Measurements from ENCODE around the gene ZBP1. TPM values are rescaled to one million over a fixed set of nuclear protein-coding genes. Genes with fewer than 3 reads are reported as not detected.

Gene ZBP1, protein sequence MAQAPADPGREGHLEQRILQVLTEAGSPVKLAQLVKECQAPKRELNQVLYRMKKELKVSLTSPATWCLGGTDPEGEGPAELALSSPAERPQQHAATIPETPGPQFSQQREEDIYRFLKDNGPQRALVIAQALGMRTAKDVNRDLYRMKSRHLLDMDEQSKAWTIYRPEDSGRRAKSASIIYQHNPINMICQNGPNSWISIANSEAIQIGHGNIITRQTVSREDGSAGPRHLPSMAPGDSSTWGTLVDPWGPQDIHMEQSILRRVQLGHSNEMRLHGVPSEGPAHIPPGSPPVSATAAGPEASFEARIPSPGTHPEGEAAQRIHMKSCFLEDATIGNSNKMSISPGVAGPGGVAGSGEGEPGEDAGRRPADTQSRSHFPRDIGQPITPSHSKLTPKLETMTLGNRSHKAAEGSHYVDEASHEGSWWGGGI
- total RNA-seq (ENCODE audit: low replicate concordance) = not detected in 2 replicates
- long read RNA-seq = 0 reads

DNA sequence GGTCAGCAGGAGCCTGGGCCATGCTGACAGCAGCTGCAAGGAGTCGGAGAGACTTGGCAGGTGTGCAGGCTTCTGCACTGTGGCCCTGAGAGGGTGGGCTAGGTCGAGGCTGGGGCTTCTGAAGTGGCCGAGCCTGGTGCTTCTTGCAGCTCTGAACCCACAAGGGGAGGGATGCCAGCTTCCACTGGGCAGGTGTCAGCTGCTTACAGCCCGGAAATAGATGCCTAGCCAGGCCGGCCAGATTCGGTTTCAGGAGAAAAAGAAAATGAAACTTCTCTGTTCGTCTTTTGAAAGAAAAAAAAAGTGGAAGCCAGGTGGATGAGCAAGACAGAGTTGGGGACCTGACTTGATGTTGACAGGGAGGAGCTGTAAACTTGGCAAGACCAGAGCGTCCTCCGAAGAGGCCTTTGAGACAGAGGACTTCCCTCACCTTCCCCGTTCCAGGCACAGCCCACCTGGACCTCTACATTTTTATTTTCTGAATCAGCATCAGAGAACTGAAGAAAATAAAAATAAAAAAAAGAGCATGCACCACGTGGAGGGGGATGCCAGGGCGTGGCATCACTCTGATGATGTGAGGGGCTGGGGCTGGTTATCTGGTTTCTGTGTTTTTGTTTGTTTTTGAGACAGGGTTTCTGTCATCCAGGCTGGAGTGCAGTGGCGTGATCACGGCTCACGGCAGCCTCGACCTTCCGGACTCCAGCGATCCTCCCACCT lies at the start of gene ZBP1:
ZBP1 (minus strand) TSS at position 153 of the 717 bp plus-strand sequence; CDS start at position 22, 131 bp downstream.
- peaks cover 6% of the 10 kb centered on the region for H3K9me3 Mint-ChIP-seq
- TF ChIP-seq, protein P1, sequence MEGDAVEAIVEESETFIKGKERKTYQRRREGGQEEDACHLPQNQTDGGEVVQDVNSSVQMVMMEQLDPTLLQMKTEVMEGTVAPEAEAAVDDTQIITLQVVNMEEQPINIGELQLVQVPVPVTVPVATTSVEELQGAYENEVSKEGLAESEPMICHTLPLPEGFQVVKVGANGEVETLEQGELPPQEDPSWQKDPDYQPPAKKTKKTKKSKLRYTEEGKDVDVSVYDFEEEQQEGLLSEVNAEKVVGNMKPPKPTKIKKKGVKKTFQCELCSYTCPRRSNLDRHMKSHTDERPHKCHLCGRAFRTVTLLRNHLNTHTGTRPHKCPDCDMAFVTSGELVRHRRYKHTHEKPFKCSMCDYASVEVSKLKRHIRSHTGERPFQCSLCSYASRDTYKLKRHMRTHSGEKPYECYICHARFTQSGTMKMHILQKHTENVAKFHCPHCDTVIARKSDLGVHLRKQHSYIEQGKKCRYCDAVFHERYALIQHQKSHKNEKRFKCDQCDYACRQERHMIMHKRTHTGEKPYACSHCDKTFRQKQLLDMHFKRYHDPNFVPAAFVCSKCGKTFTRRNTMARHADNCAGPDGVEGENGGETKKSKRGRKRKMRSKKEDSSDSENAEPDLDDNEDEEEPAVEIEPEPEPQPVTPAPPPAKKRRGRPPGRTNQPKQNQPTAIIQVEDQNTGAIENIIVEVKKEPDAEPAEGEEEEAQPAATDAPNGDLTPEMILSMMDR (conservative IDR thresholded peaks at IDR 0.05) = no peak
- no peak within 1 kb of the TSS for H3K27ac Mint-ChIP-seq
- DNase-seq (ENCODE audit: extremely low spot score, unreplicated experiment) = peak; percentile 52
- H3K36me3 Mint-ChIP-seq = no peaks in the 10 kb centered on the region
- H3K4me1 Mint-ChIP-seq (ENCODE audit: unreplicated experiment) = peaks cover 13% of the 10 kb centered on the region
- peaks cover 14% of the 10 kb centered on the region for H3K27me3 Mint-ChIP-seq
- no peak within 1 kb of the TSS for H3K4me3 Mint-ChIP-seq

DNA sequence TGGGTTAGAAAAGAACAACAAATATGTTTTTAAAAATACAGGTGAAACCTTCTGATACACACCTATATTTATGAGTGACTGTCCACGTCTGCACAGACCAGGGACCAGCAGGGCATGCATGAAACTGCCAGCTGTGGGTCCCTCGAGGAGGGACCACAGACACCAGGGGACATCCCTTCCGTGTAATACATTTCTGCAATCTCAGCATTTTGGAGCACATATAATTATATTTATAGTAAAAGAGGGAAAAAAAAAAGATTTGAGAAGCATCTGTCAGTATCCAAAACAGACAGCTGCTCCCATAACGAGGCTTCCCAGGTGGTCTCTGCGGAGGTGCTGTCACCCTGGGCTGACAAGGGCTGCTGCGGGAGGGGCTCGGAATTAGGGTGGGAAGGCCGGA lies 49.4 kb upstream of the ZBP1 start:
- no peaks in the 10 kb centered on the region for H3K9me3 Mint-ChIP-seq
- no peaks in the 10 kb centered on the region for H3K36me3 Mint-ChIP-seq
- H3K4me3 Mint-ChIP-seq = no peak overlapping the region
- H3K4me1 Mint-ChIP-seq (ENCODE audit: unreplicated experiment) = peaks cover 11% of the 10 kb centered on the region
- TF ChIP-seq, protein P1 (conservative IDR thresholded peaks at IDR 0.05) = no peak
- DNase-seq (ENCODE audit: extremely low spot score, unreplicated experiment) = no peak
- no peak overlapping the region for H3K27ac Mint-ChIP-seq
- H3K27me3 Mint-ChIP-seq = no peaks in the 10 kb centered on the region

DNA sequence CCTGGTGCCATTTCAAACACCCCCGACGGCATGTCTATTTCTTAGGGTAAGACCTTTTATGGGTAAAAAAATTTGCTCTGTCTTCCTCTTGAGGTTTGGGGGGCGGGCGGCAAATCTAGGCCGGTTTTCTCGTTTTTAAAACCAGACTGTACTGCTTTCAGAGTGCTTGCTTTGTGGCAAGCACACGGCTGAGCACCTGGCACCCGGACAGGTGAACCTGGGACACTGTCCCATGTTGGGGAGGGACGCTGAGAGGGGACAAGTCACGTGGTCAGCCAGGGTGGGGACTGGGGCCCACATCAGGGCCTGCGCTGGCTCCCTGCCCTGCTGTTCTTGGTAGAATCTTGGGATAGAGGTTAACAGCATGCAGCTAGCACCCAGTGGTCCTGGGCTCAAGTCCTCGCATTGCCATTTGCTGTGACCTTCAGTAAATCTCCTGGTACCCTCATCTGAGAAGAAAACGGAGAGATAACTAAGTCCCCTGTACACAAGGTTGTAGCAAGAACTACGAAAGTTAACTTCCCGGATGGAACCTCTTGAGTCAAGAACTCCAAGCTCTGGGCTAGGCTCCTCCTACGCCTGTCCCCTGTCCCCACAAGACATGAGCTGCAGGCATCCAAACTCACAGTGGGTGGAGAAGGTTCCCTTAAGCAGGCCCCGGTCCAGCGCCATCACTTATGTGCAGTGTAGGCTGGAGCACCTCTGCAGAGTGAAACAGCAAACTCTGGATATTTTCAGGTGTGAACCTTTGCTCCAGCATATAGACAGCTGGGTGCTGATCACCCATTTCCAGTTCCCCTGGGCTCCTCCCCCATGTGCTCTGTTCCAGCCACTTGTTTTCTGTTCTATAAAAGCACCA lies 47.9 kb upstream of the ZBP1 start:
- no peak for DNase-seq (ENCODE audit: extremely low spot score, unreplicated experiment)
- no peaks in the 10 kb centered on the region for H3K9me3 Mint-ChIP-seq
- H3K4me3 Mint-ChIP-seq = no peak overlapping the region
- TF ChIP-seq, protein P1 (conservative IDR thresholded peaks at IDR 0.05) = no peak
- H3K27ac Mint-ChIP-seq = no peak overlapping the region
- H3K27me3 Mint-ChIP-seq = no peaks in the 10 kb centered on the region
- peaks cover 11% of the 10 kb centered on the region for H3K4me1 Mint-ChIP-seq (ENCODE audit: unreplicated experiment)
- H3K36me3 Mint-ChIP-seq = no peaks in the 10 kb centered on the region

GRCh38 chr20:57667388-57667787 lies 47.2 kb upstream of the ZBP1 start:
- no peaks in the 10 kb centered on the region for H3K9me3 Mint-ChIP-seq
- H3K4me1 Mint-ChIP-seq (ENCODE audit: unreplicated experiment) = peaks cover 11% of the 10 kb centered on the region
- no peaks in the 10 kb centered on the region for H3K36me3 Mint-ChIP-seq
- no peak overlapping the region for H3K4me3 Mint-ChIP-seq
- TF ChIP-seq, protein P1 (conservative IDR thresholded peaks at IDR 0.05) = no peak
- no peak for DNase-seq (ENCODE audit: extremely low spot score, unreplicated experiment)
- H3K27me3 Mint-ChIP-seq = no peaks in the 10 kb centered on the region
- no peak overlapping the region for H3K27ac Mint-ChIP-seq

- Mint-ChIP-seq H3K4me3 (no peak overlapping the region), H3K27ac (no peak overlapping the region), H3K36me3 (no peaks in the 10 kb centered on the region), H3K4me1 (ENCODE audit: unreplicated experiment) (peaks cover 7% of the 10 kb centered on the region), H3K27me3 (no peaks in the 10 kb centered on the region), H3K9me3 (no peaks in the 10 kb centered on the region)
- DNase-seq (ENCODE audit: extremely low spot score, unreplicated experiment) = no peak
- TF ChIP-seq, protein P1 (conservative IDR thresholded peaks at IDR 0.05) = no peak
Measured at GRCh38 chr20:57666834-57667157, 46.6 kb upstream of the ZBP1 start.

Measured in type B pancreatic cell (in vitro differentiated cells).